Subcutaneous abdominal adipose tissue (tissue), 5 donors: ENCODE measurements around the gene ZNF521.
A peak's percentile ranks its signal among the peaks of the same experiment; 100 is the strongest.

ENCODE experiments used
- H3K27ac ChIP-seq: one replicate; pipeline ENCODE4 v1.7.0; 2013; ENCODE audit warnings: low read depth, mild to moderate bottlenecking, inconsistent platforms, low read length, moderate library complexity
- H3K27me3 ChIP-seq, 5 donors: one replicate each; pipeline ENCODE4 v1.7.0; 2013; ENCODE audit warnings: low read length in 5 of 5, inconsistent platforms in 1 of 5; ENCODE audit not compliant: control insufficient read depth in 5 of 5, insufficient read depth in 4 of 5
- H3K36me3 ChIP-seq, 5 donors: one replicate each; pipeline ENCODE4 v1.7.0; 2013; ENCODE audit warnings: low read length in 5 of 5; ENCODE audit not compliant: control insufficient read depth in 5 of 5, insufficient read depth in 5 of 5
- H3K4me1 ChIP-seq, 5 donors: one replicate each; pipeline ENCODE4 v1.7.0; 2013; ENCODE audit warnings: low read length in 5 of 5, mild to moderate bottlenecking in 3 of 5, moderate library complexity in 1 of 5; ENCODE audit not compliant: control insufficient read depth in 5 of 5, insufficient read depth in 5 of 5
- H3K4me3 ChIP-seq, 5 donors: one replicate each; pipeline ENCODE4 v1.7.0; 2013; ENCODE audit warnings: low read length in 5 of 5, low read depth in 1 of 5
- H3K9ac ChIP-seq, 5 donors: one replicate each; pipeline ENCODE4 v1.7.0; 2013; ENCODE audit warnings: low read length in 5 of 5, mild to moderate bottlenecking in 4 of 5, moderate library complexity in 3 of 5
- H3K9me3 ChIP-seq, 5 donors: one replicate each; pipeline ENCODE4 v1.7.0; 2013; ENCODE audit warnings: low read length in 5 of 5; ENCODE audit not compliant: control insufficient read depth in 5 of 5
- donor health status: healthy.
- donor health status: healthy.
- donor health status: healthy.
- donor health status: healthy.
- donor health status: healthy.

Gene ZNF521

GRCh38 chr18:25167612-25168410 lies 184.2 kb downstream of the ZNF521 start:
- Histone ChIP-seq H3K27ac (no peak overlapping the region), H3K9me3 (no peaks in the 10 kb centered on the region), H3K4me3 (no peak overlapping the region), H3K36me3 (peaks cover 0 to 2% (median 0%) of the 10 kb centered on the region in 5 donors), H3K4me1 (peaks cover 0 to 24% (median 19%) of the 10 kb centered on the region in 5 donors), H3K27me3 (no peaks in the 10 kb centered on the region), H3K9ac (no peak overlapping the region)

- Histone ChIP-seq H3K9ac (no peak overlapping the region), H3K9me3 (no peaks in the 10 kb centered on the region), H3K27me3 (no peaks in the 10 kb centered on the region), H3K36me3 (peaks cover 0 to 2% (median 0%) of the 10 kb centered on the region in 5 donors), H3K4me3 (no peak overlapping the region), H3K27ac (no peak overlapping the region), H3K4me1 (peaks cover 0 to 19% (median 18%) of the 10 kb centered on the region in 5 donors)
Observed at GRCh38 chr18:25166113-25166512, 185.9 kb downstream of the ZNF521 start.

GRCh38 chr18:25164848-25165811 lies 186.8 kb downstream of the ZNF521 start:
- Histone ChIP-seq H3K9ac (peak overlapping the region; percentile 45 to 66 (median 53)), H3K9me3 (no peaks in the 10 kb centered on the region)

GRCh38 chr18:25164211-25164847 lies 187.6 kb downstream of the ZNF521 start:
- peak overlapping the region; percentile 57 to 72 (median 60) for H3K4me3 ChIP-seq
- no peaks in the 10 kb centered on the region for H3K27me3 ChIP-seq
- no peaks in the 10 kb centered on the region for H3K9me3 ChIP-seq
- peak overlapping the region; percentile 45 to 66 (median 53) for H3K9ac ChIP-seq
- H3K36me3 ChIP-seq, result peaks cover 0 to 2% (median 0%) of the 10 kb centered on the region in 5 donors
- peaks cover 0 to 19% (median 18%) of the 10 kb centered on the region in 5 donors for H3K4me1 ChIP-seq
- peak overlapping the region; percentile 30 for H3K27ac ChIP-seq

More at GRCh38 chr18:25164848-25165811, 186.8 kb downstream of the ZNF521 start:
- H3K27me3 ChIP-seq, result no peaks in the 10 kb centered on the region
- peaks cover 0 to 19% (median 18%) of the 10 kb centered on the region in 5 donors for H3K4me1 ChIP-seq
- H3K4me3 ChIP-seq, result peak overlapping the region; percentile 57 to 72 (median 60)
- peaks cover 0 to 2% (median 0%) of the 10 kb centered on the region in 5 donors for H3K36me3 ChIP-seq
- peak overlapping the region; percentile 30 for H3K27ac ChIP-seq

- no peaks in the 10 kb centered on the region for H3K4me1 ChIP-seq
- H3K36me3 ChIP-seq, result peaks cover 0 to 2% (median 0%) of the 10 kb centered on the region in 5 donors
- H3K9ac ChIP-seq, result no peak overlapping the region
- H3K9me3 ChIP-seq, result peaks cover 0 to 5% (median 0%) of the 10 kb centered on the region in 5 donors
- H3K4me3 ChIP-seq, result no peak overlapping the region
- H3K27ac ChIP-seq, result no peak overlapping the region
- H3K27me3 ChIP-seq, result no peaks in the 10 kb centered on the region
Observed at GRCh38 chr18:25153426-25153825, 198.5 kb downstream of the ZNF521 start.

- H3K9ac ChIP-seq, result no peak overlapping the region
- H3K27me3 ChIP-seq, result no peaks in the 10 kb centered on the region
- H3K4me1 ChIP-seq, result peaks cover 0 to 13% (median 0%) of the 10 kb centered on the region in 5 donors
- H3K36me3 ChIP-seq, result peaks cover 0 to 2% (median 0%) of the 10 kb centered on the region in 5 donors
- H3K4me3 ChIP-seq, result no peak overlapping the region
- no peaks in the 10 kb centered on the region for H3K9me3 ChIP-seq
- no peak overlapping the region for H3K27ac ChIP-seq
Observed at GRCh38 chr18:25147877-25148488, 204.0 kb downstream of the ZNF521 start.

GRCh38 chr18:25146512-25146910 lies 205.5 kb downstream of the ZNF521 start:
- Histone ChIP-seq H3K36me3 (peaks cover 0 to 2% (median 0%) of the 10 kb centered on the region in 5 donors), H3K4me3 (no peak overlapping the region), H3K9me3 (no peaks in the 10 kb centered on the region), H3K9ac (no peak overlapping the region), H3K27ac (no peak overlapping the region), H3K27me3 (no peaks in the 10 kb centered on the region), H3K4me1 (peaks cover 0 to 13% (median 0%) of the 10 kb centered on the region in 5 donors)

GRCh38 chr18:25145731-25146511 lies 206.0 kb downstream of the ZNF521 start:
- Histone ChIP-seq H3K27ac (no peak overlapping the region), H3K27me3 (no peaks in the 10 kb centered on the region), H3K9ac (no peak overlapping the region), H3K9me3 (no peaks in the 10 kb centered on the region), H3K4me3 (no peak overlapping the region), H3K4me1 (peaks cover 0 to 13% (median 0%) of the 10 kb centered on the region in 5 donors), H3K36me3 (peaks cover 0 to 2% (median 0%) of the 10 kb centered on the region in 5 donors)

GRCh38 chr18:25144820-25145219 lies 207.1 kb downstream of the ZNF521 start:
- Histone ChIP-seq H3K9ac (no peak overlapping the region), H3K36me3 (peaks cover 0 to 2% (median 0%) of the 10 kb centered on the region in 5 donors), H3K4me1 (peaks cover 0 to 23% (median 5%) of the 10 kb centered on the region in 5 donors), H3K27me3 (no peaks in the 10 kb centered on the region), H3K9me3 (no peaks in the 10 kb centered on the region), H3K4me3 (no peak overlapping the region), H3K27ac (no peak overlapping the region)
